ENCODE data around the gene DEDD2.

The DEDD2 gene

GRCh38 chr19:42198676-42199439 is 18.6 kb downstream of the DEDD2 start:
- peak; percentile 58 for DNase-seq (ENCODE audit: low read depth)

GRCh38 chr19:42197375-42197817 is 20.1 kb downstream of the DEDD2 start:
- no peak for DNase-seq (ENCODE audit: low read depth)

GRCh38 chr19:42196011-42197001 is 21.2 kb downstream of the DEDD2 start:
- DNase-seq (ENCODE audit: low read depth), result no peak

- no peak for DNase-seq (ENCODE audit: low read depth)
Measured at GRCh38 chr19:42193706-42194105, 23.8 kb downstream of the DEDD2 start.

- DNase-seq (ENCODE audit: low read depth), result no peak
Measured at GRCh38 chr19:42193294-42193693, 24.2 kb downstream of the DEDD2 start.

GRCh38 chr19:42191855-42192254 is 25.6 kb downstream of the DEDD2 start:
- DNase-seq (ENCODE audit: low read depth), result no peak

- no peak for DNase-seq (ENCODE audit: low read depth)
Measured at GRCh38 chr19:42191330-42191729, 26.1 kb downstream of the DEDD2 start.

GRCh38 chr19:42189133-42189532 is 28.3 kb downstream of the DEDD2 start:
- no peak for DNase-seq (ENCODE audit: low read depth)

- DNase-seq (ENCODE audit: low read depth), result no peak
Measured at GRCh38 chr19:42188665-42189064, 28.8 kb downstream of the DEDD2 start.

GRCh38 chr19:42185277-42185676 is 32.2 kb downstream of the DEDD2 start:
- no peak for DNase-seq (ENCODE audit: low read depth)

- DNase-seq (ENCODE audit: low read depth), result peak; percentile 56
Measured at GRCh38 chr19:42184401-42184861, 33.0 kb downstream of the DEDD2 start.

GRCh38 chr19:42178791-42179674 is 38.4 kb downstream of the DEDD2 start:
- DNase-seq (ENCODE audit: low read depth), result no peak

- no peak for DNase-seq (ENCODE audit: low read depth)
Measured at GRCh38 chr19:42177686-42178019, 39.8 kb downstream of the DEDD2 start.

- DNase-seq (ENCODE audit: low read depth), result peak; percentile 53
Measured at GRCh38 chr19:42176990-42177685, 40.3 kb downstream of the DEDD2 start.

GRCh38 chr19:42176649-42176989 is 40.9 kb downstream of the DEDD2 start:
- DNase-seq (ENCODE audit: low read depth), result no peak

- no peak for DNase-seq (ENCODE audit: low read depth)
Measured at GRCh38 chr19:42175952-42176648, 41.4 kb downstream of the DEDD2 start.

- no peak for DNase-seq (ENCODE audit: low read depth)
Measured at GRCh38 chr19:42174958-42175734, 42.3 kb downstream of the DEDD2 start.

- no peak for DNase-seq (ENCODE audit: low read depth)
Measured at GRCh38 chr19:42174188-42174587, 43.3 kb downstream of the DEDD2 start.

- DNase-seq (ENCODE audit: low read depth), result no peak
Measured at GRCh38 chr19:42173695-42174094, 43.8 kb downstream of the DEDD2 start.

GRCh38 chr19:42172261-42172660 is 45.2 kb downstream of the DEDD2 start:
- DNase-seq (ENCODE audit: low read depth), result no peak
